Measurements from ENCODE around the gene EMID1. TPM values are rescaled to one million over a fixed set of nuclear protein-coding genes. Genes with fewer than 3 reads are reported as not detected.

The EMID1 gene
- total and polyA plus RNA-seq, 8 donors, result 1.8 to 23.6 (median 10.3) TPM; not detected in 1

DNA sequence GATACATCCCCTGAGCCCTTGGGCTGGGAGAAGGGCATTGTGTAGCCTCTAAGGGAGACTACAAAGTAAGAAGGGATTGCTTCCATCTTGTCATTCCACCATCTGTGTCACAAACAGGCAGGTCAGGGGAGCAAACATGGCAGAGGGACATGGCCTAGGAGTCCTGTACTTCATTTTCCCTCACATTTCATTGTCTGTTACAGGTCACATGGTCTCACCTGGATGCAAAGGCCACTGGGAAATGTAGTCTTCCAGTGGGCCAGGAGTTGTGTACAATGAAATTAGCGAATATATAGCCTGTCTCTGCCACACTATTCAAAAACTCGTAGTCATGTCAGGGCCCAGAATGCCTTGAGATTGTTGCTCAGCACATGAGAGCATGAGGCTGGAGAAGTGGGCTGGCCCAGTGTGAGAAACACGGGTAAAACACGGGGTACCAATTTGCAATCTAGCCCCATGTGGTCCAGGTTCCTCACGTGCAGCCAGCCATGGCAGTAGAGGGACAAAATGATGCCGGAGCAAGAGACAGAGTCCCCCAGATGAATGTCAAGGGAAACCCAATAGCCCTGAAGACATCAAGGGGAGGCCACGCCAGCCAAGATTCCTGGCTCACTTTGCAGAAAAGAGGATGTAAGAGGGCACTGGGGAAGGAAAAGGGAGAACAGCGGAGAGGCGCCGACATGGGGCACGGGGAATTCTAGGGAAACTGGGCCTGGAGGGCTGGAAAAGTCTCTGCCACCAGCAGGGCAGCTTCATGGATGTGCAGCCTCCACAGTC, 47.7 kb upstream of the EMID1 start:
- DNase-seq, result no peak
- Histone ChIP-seq H3K27ac (no peak overlapping the region), H3K4me1 (peaks cover 5 to 18% (median 9%) of the 10 kb centered on the region in 4 donors), H3K27me3 (no peaks in the 10 kb centered on the region), H3K4me3 (no peak overlapping the region), H3K9me3 (no peaks in the 10 kb centered on the region), H3K36me3 (no peaks in the 10 kb centered on the region)
- intact Hi-C loops (cut with DNase I; ENCODE audit: low total_unique reads), result loop anchor here (10.0 kb wide), 1 partner anchor 303 kb away; no protein-coding TSS in a partner anchor
- WGBS, 5 donors, result 91 to 97% (median 96%) methylated on average over 11 of the region's 11 CpGs
- TF ChIP-seq, protein P1, sequence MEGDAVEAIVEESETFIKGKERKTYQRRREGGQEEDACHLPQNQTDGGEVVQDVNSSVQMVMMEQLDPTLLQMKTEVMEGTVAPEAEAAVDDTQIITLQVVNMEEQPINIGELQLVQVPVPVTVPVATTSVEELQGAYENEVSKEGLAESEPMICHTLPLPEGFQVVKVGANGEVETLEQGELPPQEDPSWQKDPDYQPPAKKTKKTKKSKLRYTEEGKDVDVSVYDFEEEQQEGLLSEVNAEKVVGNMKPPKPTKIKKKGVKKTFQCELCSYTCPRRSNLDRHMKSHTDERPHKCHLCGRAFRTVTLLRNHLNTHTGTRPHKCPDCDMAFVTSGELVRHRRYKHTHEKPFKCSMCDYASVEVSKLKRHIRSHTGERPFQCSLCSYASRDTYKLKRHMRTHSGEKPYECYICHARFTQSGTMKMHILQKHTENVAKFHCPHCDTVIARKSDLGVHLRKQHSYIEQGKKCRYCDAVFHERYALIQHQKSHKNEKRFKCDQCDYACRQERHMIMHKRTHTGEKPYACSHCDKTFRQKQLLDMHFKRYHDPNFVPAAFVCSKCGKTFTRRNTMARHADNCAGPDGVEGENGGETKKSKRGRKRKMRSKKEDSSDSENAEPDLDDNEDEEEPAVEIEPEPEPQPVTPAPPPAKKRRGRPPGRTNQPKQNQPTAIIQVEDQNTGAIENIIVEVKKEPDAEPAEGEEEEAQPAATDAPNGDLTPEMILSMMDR (IDR thresholded peaks at IDR 0.05), result no peak
- no peak for TF ChIP-seq POLR2A (IDR thresholded peaks at IDR 0.05)
- no peak for TF ChIP-seq POLR2AphosphoS5 (IDR thresholded peaks at IDR 0.05)
- TF ChIP-seq EP300 (IDR thresholded peaks at IDR 0.05), result no peak

DNA sequence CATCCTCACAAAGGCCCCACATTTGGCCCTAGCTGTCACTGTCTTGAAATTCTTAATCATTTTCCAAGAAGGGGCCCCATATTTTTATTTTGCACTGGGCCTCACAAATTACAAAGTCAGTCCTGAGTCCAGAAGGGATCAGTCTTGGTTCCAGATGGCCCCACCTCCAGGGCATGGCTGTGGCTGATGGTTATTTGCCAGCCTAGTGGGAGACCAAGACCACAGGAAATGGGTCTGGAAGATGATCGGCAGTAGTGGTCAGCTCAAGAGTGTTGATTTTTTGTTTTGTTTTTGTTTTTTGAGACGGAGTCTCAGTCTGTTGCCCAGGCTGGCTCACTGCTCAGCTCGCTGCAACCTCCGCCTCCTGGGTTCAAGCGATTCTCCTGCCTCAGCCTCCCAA, 47.1 kb upstream of the EMID1 start:
- intact Hi-C loops (cut with DNase I; ENCODE audit: low total_unique reads), result loop anchor here (10.0 kb wide), 1 partner anchor 304 kb away; no protein-coding TSS in a partner anchor
- WGBS, 5 donors, result 81 to 90% (median 89%) methylated on average over 5 of the region's 5 CpGs
- H3K27ac ChIP-seq, result no peak overlapping the region
- TF ChIP-seq EP300 (IDR thresholded peaks at IDR 0.05) (no peak), POLR2AphosphoS5 (IDR thresholded peaks at IDR 0.05) (no peak), POLR2A (IDR thresholded peaks at IDR 0.05) (no peak)
- TF ChIP-seq, protein P1 (IDR thresholded peaks at IDR 0.05), result no peak
- H3K4me1 ChIP-seq, result peaks cover 5 to 15% (median 9%) of the 10 kb centered on the region in 4 donors
- no peaks in the 10 kb centered on the region for H3K36me3 ChIP-seq
- H3K27me3 ChIP-seq, result no peaks in the 10 kb centered on the region
- H3K4me3 ChIP-seq, result no peak overlapping the region
- no peak for DNase-seq
- no peaks in the 10 kb centered on the region for H3K9me3 ChIP-seq

DNA sequence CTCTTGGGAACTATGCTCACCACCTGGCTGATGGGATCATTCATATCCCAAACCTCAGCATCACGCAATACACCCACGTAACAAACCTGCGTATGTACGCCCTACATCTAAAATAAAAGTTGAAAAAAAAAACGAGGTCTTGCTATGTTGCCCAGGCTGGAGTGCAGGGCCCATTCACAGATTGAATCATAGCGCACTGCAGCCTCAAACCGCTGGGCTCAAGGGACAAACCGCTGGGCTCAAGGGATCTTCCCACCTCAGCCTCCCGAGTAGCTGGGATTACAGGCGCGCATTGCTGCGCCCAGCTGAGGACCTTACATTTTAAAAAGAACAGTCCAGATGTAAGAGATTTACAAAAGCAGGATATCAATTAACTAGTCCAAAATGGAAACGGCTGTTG, 41.9 kb upstream of the EMID1 start:
- H3K4me1 ChIP-seq, result no peaks in the 10 kb centered on the region
- H3K9me3 ChIP-seq, result no peaks in the 10 kb centered on the region
- intact Hi-C loops (cut with DNase I; ENCODE audit: low total_unique reads), result no loop called here
- no peak for DNase-seq
- 88 to 93% (median 91%) methylated on average over 13 of the region's 13 CpGs for WGBS, 5 donors
- H3K36me3 ChIP-seq, result no peaks in the 10 kb centered on the region
- no peak overlapping the region for H3K27ac ChIP-seq
- no peak overlapping the region for H3K4me3 ChIP-seq
- H3K27me3 ChIP-seq, result no peaks in the 10 kb centered on the region
- TF ChIP-seq, protein P1 (IDR thresholded peaks at IDR 0.05), result no peak
- TF ChIP-seq POLR2AphosphoS5 (IDR thresholded peaks at IDR 0.05) (no peak), EP300 (IDR thresholded peaks at IDR 0.05) (no peak), POLR2A (IDR thresholded peaks at IDR 0.05) (no peak)

DNA sequence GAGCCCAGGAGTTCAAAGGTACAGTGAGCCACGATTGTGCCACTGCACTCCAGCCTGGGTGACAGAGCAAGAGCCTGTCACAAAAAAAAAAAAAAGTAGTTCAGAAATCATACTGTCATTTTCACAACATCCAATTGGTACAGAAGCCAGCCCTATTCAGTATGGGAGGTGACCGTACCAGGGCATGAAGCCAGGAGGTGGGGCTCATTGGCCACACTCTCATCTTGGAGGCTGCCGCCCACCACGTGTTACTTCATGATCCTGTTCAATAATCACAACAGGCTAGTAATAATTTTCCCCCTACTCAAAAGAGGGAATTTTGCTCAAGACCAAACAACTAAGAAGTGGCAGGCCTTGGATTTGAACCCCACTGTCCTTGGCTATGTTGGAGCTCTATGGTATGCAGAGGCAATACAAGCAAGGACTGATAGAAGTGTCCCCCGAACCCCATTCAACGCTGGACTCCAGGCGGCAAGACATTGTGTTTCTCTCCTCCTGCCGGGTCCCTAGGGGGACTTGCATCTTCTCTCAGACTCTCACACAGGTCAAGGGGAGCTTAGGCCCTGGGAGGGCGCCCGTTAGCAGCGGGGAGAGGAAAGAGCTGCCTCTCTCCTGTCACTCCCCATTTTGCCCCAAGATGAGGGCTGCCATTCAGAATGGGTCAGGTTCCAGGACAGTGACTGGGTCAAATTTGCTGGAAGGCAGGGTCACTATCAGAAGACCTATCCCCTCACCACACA, 40.2 kb upstream of the EMID1 start:
- no peak for DNase-seq
- 76 to 87% (median 85%) methylated on average over 9 to 11 of the region's 11 CpGs for WGBS, 5 donors
- TF ChIP-seq POLR2A (IDR thresholded peaks at IDR 0.05), result no peak
- TF ChIP-seq, protein P1 (IDR thresholded peaks at IDR 0.05), result no peak
- TF ChIP-seq POLR2AphosphoS5 (IDR thresholded peaks at IDR 0.05), result no peak
- TF ChIP-seq EP300 (IDR thresholded peaks at IDR 0.05), result no peak
- H3K27me3 ChIP-seq, result no peaks in the 10 kb centered on the region
- intact Hi-C loops (cut with DNase I; ENCODE audit: low total_unique reads), result no loop called here
- no peak overlapping the region for H3K27ac ChIP-seq
- H3K4me1 ChIP-seq, result no peaks in the 10 kb centered on the region
- H3K36me3 ChIP-seq, result no peaks in the 10 kb centered on the region
- no peaks in the 10 kb centered on the region for H3K9me3 ChIP-seq
- H3K4me3 ChIP-seq, result no peak overlapping the region
